ENCODE measurements around the gene GLS. TPM values are rescaled to one million over a fixed set of nuclear protein-coding genes. Genes with fewer than 3 reads are reported as not detected.

The GLS gene
- 131 and 169 TPM in 2 replicates for total RNA-seq

GRCh38 chr2:190880378-190881083, at the start of gene GLS:
TSS of gene GLS (plus strand) at chr2:190880821. CDS start at chr2:190881085, 264 bp downstream.

GRCh38 chr2:191013932-191014652, 133.5 kb downstream of the GLS start, which contains the start of gene STAT1:
TSS of gene STAT1 (minus strand) at chr2:191014171. CDS start at chr2:191010003, 4,168 bp downstream.

Other genes with a start within 250 kb of the GLS start
- gene NAB1, start 231.7 kb upstream of the GLS start, total RNA-seq, result 43.5 and 47.9 TPM in 2 replicates
- gene STAT1, start 133.3 kb downstream of the GLS start, total RNA-seq, result 42.9 and 214 TPM in 2 replicates